ACC112 (cell line): ENCODE data around the gene LYZL4.

Experiments used
- H2AFZ ChIP-seq: fragments of 200-600 bp; sonication (generic); one replicate; pipeline ENCODE4 v1.6.0; 2017; ENCODE audit warnings: antibody characterized with exemption, low read length; ENCODE audit not compliant: unreplicated experiment
- H3K27ac ChIP-seq: fragments of 200-600 bp; sonication (generic); 2 replicates; pipeline ENCODE4 v1.5.1; 2014; ENCODE audit warnings: low read depth, mild to moderate bottlenecking, antibody characterized with exemption, low read length, moderate library complexity
- H3K27me3 ChIP-seq: fragments of 200-600 bp; sonication (generic); 2 replicates; pipeline ENCODE4 v1.6.1; 2014; ENCODE audit warnings: mild to moderate bottlenecking, antibody characterized with exemption, low read length, moderate library complexity, mixed read lengths; ENCODE audit not compliant: insufficient read depth
- H3K36me3 ChIP-seq: fragments of 200-600 bp; sonication (generic); 2 replicates; pipeline ENCODE4 v1.6.1; 2016; ENCODE audit warnings: mild to moderate bottlenecking, antibody characterized with exemption, low read length, moderate library complexity, mixed read lengths; ENCODE audit not compliant: insufficient read depth
- H3K4me1 ChIP-seq: fragments of 200-600 bp; sonication (generic); one replicate; pipeline ENCODE4 v1.6.1; 2016; ENCODE audit warnings: low read length, mixed read lengths; ENCODE audit not compliant: insufficient read depth, unreplicated experiment, control insufficient read depth
- H3K4me3 ChIP-seq: fragments of 200-600 bp; sonication (generic); 2 replicates; pipeline ENCODE4 v1.5.1; 2014; ENCODE audit warnings: mild to moderate bottlenecking, low read depth, low read length
- H3K79me2 ChIP-seq: fragments of 200-600 bp; sonication (generic); one replicate; pipeline ENCODE4 v1.6.0; 2016; ENCODE audit warnings: low read length; ENCODE audit not compliant: control insufficient read depth, unreplicated experiment, insufficient read depth

LYZL4 gene

DNA sequence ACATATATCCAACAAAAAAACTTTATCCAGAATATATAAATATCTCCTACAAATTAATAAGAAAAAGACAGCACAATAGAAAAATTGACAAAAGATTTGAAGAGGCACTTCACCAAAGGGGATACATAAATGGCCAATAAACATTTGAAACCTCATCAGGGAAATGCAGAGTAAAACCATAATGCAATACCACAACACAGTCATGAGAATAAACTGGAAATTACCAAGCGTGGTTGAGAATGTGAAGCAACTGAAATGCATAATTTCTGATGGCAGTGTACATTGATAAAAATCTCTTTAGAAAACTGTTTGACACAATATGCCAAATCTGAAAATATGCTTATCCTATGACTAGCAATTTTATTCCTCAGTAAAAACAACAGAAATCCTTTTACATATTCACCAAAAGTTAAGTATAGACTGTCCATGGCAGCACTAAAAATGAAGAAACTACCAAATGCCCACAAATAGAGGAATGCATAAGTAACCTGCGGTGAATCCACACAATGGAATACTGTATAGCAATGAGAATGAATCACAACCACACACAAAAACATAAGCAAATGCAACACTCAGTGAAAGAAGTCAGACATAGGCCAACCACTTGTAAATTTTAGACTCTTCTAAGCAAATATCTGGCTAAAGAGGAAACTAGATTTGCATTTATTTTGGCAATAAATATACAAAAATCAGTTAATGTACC lies 7.9 kb downstream of the LYZL4 start:
- Histone ChIP-seq H3K36me3 (no peaks in the 10 kb centered on the region), H2AFZ (no peak overlapping the region), H3K27ac (no peak overlapping the region), H3K27me3 (peaks cover 23% of the 10 kb centered on the region; the same call in 1 of the 2 replicates), H3K4me1 (no peaks in the 10 kb centered on the region), H3K4me3 (no peak overlapping the region), H3K79me2 (no peaks in the 10 kb centered on the region)

DNA sequence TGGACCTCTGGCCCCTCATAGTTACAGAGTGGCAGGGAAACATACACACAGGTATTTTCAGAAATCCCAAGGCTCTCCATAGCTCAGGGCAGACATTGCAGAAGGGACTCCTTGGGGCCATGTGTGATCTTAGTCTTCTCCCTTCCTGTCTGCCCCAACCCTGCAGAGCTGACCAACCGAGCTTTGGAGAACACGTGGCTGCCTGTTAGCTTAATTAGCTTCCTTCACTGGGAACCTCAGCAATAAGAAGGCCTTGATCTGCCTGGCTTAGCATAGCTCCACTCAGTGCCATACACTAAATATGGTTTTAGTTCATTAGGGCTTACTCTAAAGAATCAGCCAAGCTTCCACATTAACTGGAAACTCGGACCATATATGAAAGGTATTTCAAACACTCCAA lies 12.3 kb downstream of the LYZL4 start:
- H3K79me2 ChIP-seq = no peaks in the 10 kb centered on the region
- no peaks in the 10 kb centered on the region for H3K36me3 ChIP-seq
- H2AFZ ChIP-seq = no peak overlapping the region
- no peaks in the 10 kb centered on the region for H3K4me1 ChIP-seq
- no peak overlapping the region for H3K27ac ChIP-seq
- H3K27me3 ChIP-seq = peaks cover 61% of the 10 kb centered on the region
- H3K4me3 ChIP-seq = no peak overlapping the region

DNA sequence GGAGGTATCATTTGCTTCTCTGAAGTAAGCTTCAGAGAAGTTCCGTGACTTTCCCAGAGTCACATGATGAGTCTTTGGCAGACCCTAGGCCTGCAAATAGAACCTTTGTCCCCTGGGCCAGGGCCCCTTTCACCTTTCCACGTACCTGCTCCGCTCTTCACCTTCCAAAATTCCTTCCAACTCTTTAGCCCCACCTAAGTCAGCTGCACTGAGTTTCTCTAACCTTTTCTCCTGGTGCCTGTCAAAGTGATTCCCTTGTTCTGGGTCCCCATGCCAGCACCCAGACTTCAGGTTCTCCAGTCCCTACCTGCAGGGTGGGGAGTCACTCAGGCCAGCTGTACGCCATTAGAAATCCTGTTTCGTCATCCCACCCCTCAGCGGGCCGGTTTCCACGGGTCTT lies 12.8 kb downstream of the LYZL4 start:
- Histone ChIP-seq H3K79me2 (no peaks in the 10 kb centered on the region), H3K27ac (no peak overlapping the region), H3K4me1 (no peaks in the 10 kb centered on the region), H3K27me3 (peaks cover 64% of the 10 kb centered on the region), H3K36me3 (no peaks in the 10 kb centered on the region), H3K4me3 (no peak overlapping the region), H2AFZ (no peak overlapping the region)

DNA sequence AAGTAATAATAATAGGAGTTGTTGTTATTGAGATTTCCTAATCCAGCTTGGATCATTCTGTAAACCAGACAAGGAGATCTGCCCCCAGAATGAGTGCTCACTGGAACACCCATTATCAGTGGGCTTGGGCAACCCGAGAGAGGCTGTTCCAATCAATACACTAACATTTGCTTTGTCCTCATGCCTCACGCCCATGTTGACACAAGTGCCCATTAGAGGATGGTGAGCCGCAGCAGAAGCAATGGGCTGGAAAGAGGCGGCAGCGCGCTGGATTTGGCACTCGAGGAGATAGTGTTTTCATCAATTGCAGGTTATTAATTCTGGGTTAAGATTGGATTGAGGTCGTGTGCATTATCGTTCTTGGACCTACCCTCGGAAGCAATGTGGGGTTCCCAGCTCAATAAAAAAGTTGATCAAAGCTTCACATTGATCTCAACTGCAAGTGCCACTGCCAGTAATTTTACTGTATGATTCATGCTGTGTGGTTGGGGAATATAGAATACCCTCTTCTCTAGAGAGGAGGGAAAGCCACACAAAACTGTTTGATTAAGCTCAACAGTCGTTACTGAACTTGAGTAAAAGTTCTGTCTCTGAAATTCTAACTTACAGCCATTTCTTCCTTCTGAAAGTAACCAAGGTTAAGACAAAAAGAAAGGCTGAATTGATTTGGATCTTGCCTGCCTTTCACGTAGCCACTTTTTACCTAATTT lies 15.7 kb downstream of the LYZL4 start:
- Histone ChIP-seq H3K4me1 (no peaks in the 10 kb centered on the region), H3K36me3 (no peaks in the 10 kb centered on the region), H3K4me3 (no peak overlapping the region), H3K79me2 (no peaks in the 10 kb centered on the region), H2AFZ (no peak overlapping the region), H3K27me3 (peaks cover 72% of the 10 kb centered on the region), H3K27ac (no peak overlapping the region)

DNA sequence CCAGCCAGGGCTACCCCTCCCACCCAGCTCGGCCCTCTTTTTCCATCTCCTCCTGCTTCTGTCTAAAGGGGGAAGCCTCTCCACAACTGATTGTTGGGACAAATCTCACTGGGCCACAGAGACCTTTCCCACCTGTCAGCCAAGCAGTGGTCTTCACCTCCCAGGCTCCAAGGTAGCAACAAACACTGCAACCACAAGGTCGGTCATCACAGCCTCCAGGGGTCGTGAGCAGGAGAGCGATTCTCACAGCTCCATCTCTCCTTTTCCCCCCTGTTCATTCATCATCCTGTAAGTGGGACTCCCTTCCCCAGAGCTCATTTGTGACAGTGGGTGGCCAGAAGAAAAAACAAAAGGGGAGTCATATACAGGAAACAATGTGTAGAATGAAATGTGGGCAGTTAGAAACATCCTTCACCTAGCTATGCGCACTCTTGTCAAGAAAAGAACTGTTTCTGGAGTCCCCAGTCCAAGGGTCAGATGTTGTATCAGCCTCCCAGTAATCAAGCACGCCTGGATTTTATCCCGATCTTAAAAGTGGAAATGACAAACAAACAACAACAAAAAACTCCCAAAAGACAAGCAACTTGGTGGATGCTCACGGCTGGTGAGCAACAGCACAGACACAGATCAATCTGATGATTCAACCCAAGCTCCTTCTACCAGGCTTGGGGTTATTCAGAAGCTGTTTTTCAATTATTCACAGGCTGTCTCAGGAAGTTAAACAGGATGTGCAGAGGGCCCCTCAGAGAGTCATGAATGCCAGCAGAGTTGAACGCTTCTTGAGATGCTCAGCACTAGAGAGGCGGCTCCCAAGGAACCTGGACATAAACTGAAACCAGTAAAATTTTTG lies 22.4 kb downstream of the LYZL4 start:
- Histone ChIP-seq H3K79me2 (no peaks in the 10 kb centered on the region), H3K4me3 (no peak overlapping the region), H3K36me3 (no peaks in the 10 kb centered on the region), H3K4me1 (no peaks in the 10 kb centered on the region), H3K27me3 (peaks cover 67% of the 10 kb centered on the region), H3K27ac (no peak overlapping the region), H2AFZ (no peak overlapping the region)

DNA sequence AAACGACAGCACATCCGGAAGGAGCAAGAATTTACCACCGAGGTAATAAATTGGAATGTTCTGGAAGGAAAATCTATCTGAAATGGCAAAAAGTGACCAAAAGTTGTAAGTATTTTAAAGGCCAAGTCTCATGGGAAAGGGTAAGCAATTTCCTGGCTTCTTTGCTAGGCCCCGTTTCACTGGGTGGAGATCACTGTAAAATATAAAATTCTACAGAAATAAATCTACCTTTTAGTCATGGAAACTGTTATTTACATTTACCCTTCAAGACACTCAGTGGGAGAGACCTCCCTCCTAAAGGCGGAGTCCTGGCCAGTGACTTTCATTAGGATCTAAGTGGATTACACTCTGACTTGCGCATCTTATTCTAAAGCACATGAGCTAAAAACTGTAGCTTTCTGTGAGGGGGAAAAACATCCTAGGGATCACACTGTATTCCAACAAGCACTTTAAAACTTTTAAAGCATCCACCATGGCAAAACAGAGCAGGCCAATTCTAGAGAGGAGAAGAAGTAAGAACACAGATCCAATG lies 28.8 kb downstream of the LYZL4 start:
- Histone ChIP-seq H2AFZ (no peak overlapping the region), H3K36me3 (no peaks in the 10 kb centered on the region)

DNA sequence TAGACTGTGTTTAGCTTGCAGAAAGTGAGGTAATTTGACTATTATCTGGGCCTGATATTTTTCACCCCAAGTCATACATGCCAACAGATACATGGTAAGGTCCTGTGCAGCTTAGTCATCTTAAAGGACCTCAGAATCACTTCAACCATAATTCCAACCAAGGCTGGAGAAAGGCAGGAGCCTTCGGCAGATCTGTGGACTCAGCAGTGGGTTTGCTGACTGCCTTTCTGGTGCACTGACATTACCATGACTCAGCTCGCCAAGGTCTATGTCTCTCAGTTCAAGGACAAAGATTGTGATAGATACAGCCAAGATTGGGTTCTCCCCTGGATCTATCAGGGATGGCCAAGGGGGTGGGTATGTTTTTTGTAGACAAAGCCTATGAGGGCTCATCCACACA lies 32.7 kb downstream of the LYZL4 start:
- no peak overlapping the region for H3K27ac ChIP-seq
- no peak overlapping the region for H3K4me3 ChIP-seq
- H3K36me3 ChIP-seq = no peaks in the 10 kb centered on the region
- peaks cover 36% of the 10 kb centered on the region for H3K27me3 ChIP-seq
- no peak overlapping the region for H2AFZ ChIP-seq
- H3K79me2 ChIP-seq = no peaks in the 10 kb centered on the region
- peaks cover 7% of the 10 kb centered on the region for H3K4me1 ChIP-seq

More for the DNA sequence above, 28.8 kb downstream of the LYZL4 start:
- H3K4me1 ChIP-seq = no peaks in the 10 kb centered on the region
- H3K4me3 ChIP-seq = no peak overlapping the region
- H3K27ac ChIP-seq = no peak overlapping the region
- H3K79me2 ChIP-seq = no peaks in the 10 kb centered on the region
- peaks cover 59% of the 10 kb centered on the region for H3K27me3 ChIP-seq

DNA sequence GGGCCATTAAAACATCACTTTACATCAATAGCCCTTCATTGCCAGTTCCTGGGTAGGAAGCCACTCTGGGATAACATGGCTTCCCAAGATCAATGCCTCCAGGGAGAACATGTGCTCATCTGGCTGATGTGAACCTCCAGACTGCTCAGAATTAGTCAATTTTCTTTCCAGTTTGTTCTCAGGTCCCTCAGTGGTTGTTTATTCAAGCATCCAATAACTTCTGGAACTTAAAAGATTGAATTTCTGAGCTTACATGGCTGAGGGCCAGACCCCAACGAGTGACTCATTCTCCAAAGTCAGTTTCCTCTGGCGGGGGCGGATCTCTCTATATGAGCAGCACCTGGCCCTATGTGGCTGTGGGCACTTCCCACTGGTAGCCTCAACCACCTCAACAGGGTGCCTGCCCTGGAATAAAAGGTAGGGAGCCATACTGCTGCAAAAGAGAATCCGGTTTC lies 34.0 kb downstream of the LYZL4 start:
- Histone ChIP-seq H3K4me3 (no peak overlapping the region), H3K36me3 (no peaks in the 10 kb centered on the region), H3K79me2 (no peaks in the 10 kb centered on the region), H3K27me3 (peaks cover 40% of the 10 kb centered on the region), H3K4me1 (peaks cover 7% of the 10 kb centered on the region), H3K27ac (no peak overlapping the region), H2AFZ (no peak overlapping the region)

DNA sequence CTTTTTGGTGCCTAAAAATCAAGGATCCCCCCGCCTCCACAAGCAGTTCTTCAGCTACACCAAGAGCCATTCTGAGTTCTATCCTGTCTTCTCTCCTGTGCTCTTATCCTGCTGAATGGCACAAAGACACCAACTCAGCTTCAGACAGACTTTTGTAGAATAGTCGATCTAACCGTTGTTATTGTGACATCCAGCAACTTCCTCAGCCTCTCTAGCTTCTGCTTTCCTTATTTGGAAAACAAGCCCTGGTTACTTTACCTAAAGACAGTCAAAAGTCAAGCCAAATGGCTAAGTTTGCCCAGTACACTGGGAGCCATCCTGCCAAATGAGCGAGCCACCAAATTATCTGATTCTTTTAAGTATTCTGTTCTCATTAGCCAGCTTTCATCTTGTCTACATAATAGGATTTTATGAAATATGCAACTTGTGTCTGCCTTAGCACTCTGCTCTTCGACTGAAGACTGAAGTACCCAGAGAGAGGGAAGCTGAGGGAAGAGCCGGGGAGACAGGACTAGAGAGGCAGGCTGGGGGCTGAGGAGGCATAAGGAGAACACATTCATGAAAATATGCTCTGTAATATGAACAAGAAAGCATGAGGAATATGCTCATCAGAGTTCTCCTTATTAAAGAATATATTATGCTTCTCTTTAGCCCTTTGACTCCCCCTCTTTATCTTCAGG lies 35.1 kb downstream of the LYZL4 start:
- H3K36me3 ChIP-seq = no peaks in the 10 kb centered on the region
- no peak overlapping the region for H3K4me3 ChIP-seq
- H3K4me1 ChIP-seq = peaks cover 7% of the 10 kb centered on the region
- no peak overlapping the region for H3K27ac ChIP-seq
- H3K79me2 ChIP-seq = no peaks in the 10 kb centered on the region
- no peak overlapping the region for H2AFZ ChIP-seq
- peaks cover 41% of the 10 kb centered on the region for H3K27me3 ChIP-seq

DNA sequence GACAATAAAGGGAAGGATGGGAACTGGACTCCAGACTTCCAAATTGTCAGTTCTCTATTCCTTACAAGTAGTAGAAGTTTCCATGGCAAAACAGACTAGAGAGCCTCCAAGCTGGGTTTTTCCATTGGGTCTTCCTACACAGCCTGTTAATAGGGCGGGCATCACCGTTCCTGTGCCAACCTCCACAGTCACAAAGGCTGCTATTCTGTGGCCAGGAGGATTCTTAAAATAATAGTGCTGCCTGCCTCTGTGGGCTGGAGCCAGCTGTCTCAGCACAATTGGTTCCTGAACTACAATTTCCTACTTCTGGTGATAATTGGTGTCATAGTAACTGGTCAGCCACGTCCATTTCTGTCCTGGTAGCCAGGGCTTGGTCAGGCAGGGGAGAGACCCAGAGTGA lies 38.6 kb downstream of the LYZL4 start:
- Histone ChIP-seq H2AFZ (no peak overlapping the region), H3K4me3 (no peak overlapping the region), H3K27me3 (peaks cover 59% of the 10 kb centered on the region), H3K36me3 (no peaks in the 10 kb centered on the region), H3K4me1 (peaks cover 7% of the 10 kb centered on the region), H3K27ac (no peak overlapping the region), H3K79me2 (no peaks in the 10 kb centered on the region)
